Smooth muscle cell (in vitro differentiated cells): ENCODE results near the gene CFH. TPM values are rescaled to one million over a fixed set of nuclear protein-coding genes. Genes with fewer than 3 reads are reported as not detected.

Source experiments
- polyA plus RNA-seq: library from polyadenylated mRNA; unstranded; fragments of >200 nt; fragmentation: Nextera tagmentation; extraction: Ambion mirVana; gene quantifications from 2 replicates; pipeline ENCODE4 v1.2.1, GENCODE V29; 2016
- total RNA-seq: library from RNA; depleted of rRNA; stranded (reverse); fragments of >200 nt; gene quantifications from 2 replicates; pipeline ENCODE4 v1.2.3, GENCODE V29; 2014

The CFH gene
- total and polyA plus RNA-seq, 2 experiments from 2014 or later, result 71.2 to 99.5 TPM

Other genes starting within 250 kb of the CFH start
- 2.7 and 6.3 TPM in 2 replicates for gene KCNT2, start 43.6 kb upstream of the CFH start, total RNA-seq
- gene KCNT2, start 43.6 kb upstream of the CFH start, polyA plus RNA-seq, result 0.26 and 1.3 TPM in 2 replicates
- gene CFHR3, start 122.8 kb downstream of the CFH start, total RNA-seq, result 0.18 and 0.72 TPM in 2 replicates
- 0.34 TPM in 1 of 2 replicates, not detected in the other for gene CFHR3, start 122.8 kb downstream of the CFH start, polyA plus RNA-seq
- not detected in 2 replicates for gene CFHR1, start 167.7 kb downstream of the CFH start, total RNA-seq
- gene CFHR1, start 167.7 kb downstream of the CFH start, polyA plus RNA-seq, result not detected in 2 replicates
- not detected in 2 replicates for gene CFHR4, start 236.0 kb downstream of the CFH start, total RNA-seq
- 0.28 TPM in 1 of 2 replicates, not detected in the other for gene CFHR4, start 236.0 kb downstream of the CFH start, polyA plus RNA-seq